DOHH2 (cell line): ENCODE data around the gene COQ9.

Source experiments
- CTCF ChIP-seq: fragments of 200-600 bp; sonication (generic); IDR thresholded peaks from one replicate; pipeline ENCODE4 v1.5.1; 2014; ENCODE audit warnings: antibody characterized with exemption, mild to moderate bottlenecking, low read depth, low read length; ENCODE audit not compliant: poor library complexity, severe bottlenecking
- EZH2phosphoT487 ChIP-seq: fragments of 200-600 bp; sonication (generic); IDR thresholded peaks from 2 replicates; pipeline ENCODE4 v1.6.1; 2017; ENCODE audit warnings: borderline replicate concordance, mild to moderate bottlenecking, antibody characterized with exemption, low read length, moderate library complexity, mixed read lengths

GRCh38 chr16:57445510-57445909 is 1.8 kb upstream of the COQ9 start:
- TF ChIP-seq EZH2phosphoT487 = no peak
- no peak for TF ChIP-seq CTCF
